ENCODE measurements around the gene MTMR10. TPM values are rescaled to one million over a fixed set of nuclear protein-coding genes. Genes with fewer than 3 reads are reported as not detected.

The MTMR10 gene
- total and polyA plus RNA-seq, 2 donors (not counting 1 experiment from before 2014, with no cell fraction given), result 17.3 to 44.6 TPM

DNA sequence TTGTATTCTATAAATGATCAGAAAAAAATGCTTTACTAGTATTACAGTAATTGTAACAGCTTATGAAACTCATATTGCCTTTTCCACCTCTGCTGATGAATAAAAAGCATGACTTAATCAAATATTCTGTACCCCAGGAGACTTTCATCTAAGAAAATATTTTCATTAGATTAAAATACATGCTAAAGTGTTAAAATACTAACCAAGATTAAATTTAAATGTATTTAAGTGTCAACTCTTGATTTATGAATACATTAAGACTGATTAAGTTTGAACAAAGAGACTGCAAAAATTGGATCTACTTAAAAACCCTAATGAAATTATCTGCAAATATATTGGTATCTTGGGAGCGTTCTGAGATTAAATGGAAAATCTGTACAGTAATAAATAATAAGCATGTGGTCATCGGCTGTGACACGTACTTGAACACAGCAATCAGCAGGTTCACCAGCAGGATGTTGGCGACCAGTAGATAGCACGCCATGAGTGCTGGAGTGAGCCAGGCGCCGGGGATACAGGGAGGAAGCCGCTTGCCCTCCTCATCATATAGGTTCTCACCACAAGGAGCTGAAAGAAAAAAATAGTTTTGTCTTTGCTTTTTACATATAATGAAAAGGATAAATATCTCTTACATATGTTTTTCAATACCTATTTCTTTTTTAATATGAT, 36.6 kb upstream of the MTMR10 start:
- H3K27me3 ChIP-seq (ENCODE audit: control insufficient read depth, insufficient read depth, low read length), result no peaks in the 10 kb centered on the region
- no peaks in the 10 kb centered on the region for H4K20me1 ChIP-seq (ENCODE audit: control insufficient read depth, extremely low read depth, insufficient read depth, low read length)
- H3K4me1 ChIP-seq (ENCODE audit: control insufficient read depth, extremely low read depth, insufficient read depth, low read length), result peaks cover 10% of the 10 kb centered on the region
- no peaks in the 10 kb centered on the region for H3K36me3 ChIP-seq (ENCODE audit: control insufficient read depth, insufficient read depth, low read length)
- no peaks in the 10 kb centered on the region for H3K9me3 ChIP-seq (ENCODE audit: control insufficient read depth, insufficient read depth, low read depth, low read length)
- no peak overlapping the region for H3K4me2 ChIP-seq (ENCODE audit: extremely low read depth, insufficient read depth, low read length)
- TF ChIP-seq EZH2 (IDR thresholded peaks at IDR 0.05; ENCODE audit: low read length, missing control alignments), result no peak
- TF ChIP-seq, protein P1, sequence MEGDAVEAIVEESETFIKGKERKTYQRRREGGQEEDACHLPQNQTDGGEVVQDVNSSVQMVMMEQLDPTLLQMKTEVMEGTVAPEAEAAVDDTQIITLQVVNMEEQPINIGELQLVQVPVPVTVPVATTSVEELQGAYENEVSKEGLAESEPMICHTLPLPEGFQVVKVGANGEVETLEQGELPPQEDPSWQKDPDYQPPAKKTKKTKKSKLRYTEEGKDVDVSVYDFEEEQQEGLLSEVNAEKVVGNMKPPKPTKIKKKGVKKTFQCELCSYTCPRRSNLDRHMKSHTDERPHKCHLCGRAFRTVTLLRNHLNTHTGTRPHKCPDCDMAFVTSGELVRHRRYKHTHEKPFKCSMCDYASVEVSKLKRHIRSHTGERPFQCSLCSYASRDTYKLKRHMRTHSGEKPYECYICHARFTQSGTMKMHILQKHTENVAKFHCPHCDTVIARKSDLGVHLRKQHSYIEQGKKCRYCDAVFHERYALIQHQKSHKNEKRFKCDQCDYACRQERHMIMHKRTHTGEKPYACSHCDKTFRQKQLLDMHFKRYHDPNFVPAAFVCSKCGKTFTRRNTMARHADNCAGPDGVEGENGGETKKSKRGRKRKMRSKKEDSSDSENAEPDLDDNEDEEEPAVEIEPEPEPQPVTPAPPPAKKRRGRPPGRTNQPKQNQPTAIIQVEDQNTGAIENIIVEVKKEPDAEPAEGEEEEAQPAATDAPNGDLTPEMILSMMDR (conservative IDR thresholded peaks at IDR 0.05 in 1 of 2, IDR thresholded peaks at IDR 0.05 in 1 of 2; ENCODE audit: low read depth in 1 of 2, low read length in 2 of 2), result no peak
- H3K9ac ChIP-seq (ENCODE audit: insufficient read depth, low read length), result no peak overlapping the region
- no peak for DNase-seq (ENCODE audit: low read depth in 2 of 2)
- H3K27ac ChIP-seq (ENCODE audit: insufficient read depth, low read length), result no peak overlapping the region
- H2AFZ ChIP-seq (ENCODE audit: low read length), result no peak overlapping the region
- no peak overlapping the region for H3K4me3 ChIP-seq (replicated peaks in 1 of 4; ENCODE audit: control extremely low read depth in 1 of 4, insufficient read depth in 1 of 4, low read depth in 3 of 4, low read length in 4 of 4)
- no peaks in the 10 kb centered on the region for H3K79me2 ChIP-seq (ENCODE audit: control insufficient read depth, insufficient read depth, low read length)

DNA sequence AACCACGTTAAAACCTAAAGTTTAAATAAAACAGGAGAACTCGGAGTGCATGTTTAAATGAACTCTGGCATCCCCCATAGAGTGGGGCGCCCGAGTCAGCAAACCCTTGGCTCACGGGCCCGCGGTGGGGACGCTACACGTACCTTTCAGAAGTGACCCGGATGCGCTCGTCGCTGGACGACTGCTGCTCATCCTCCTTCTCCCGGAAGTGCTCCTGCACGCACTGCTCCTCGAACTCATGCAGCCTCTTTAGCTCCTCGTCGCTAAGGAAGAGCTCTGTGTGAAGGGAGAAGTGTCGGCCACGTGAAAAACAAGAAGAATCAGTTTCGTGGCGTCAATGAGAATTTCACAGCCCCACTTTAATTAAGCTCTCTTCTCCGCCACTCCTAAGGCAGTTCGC, 34.6 kb upstream of the MTMR10 start:
- Histone ChIP-seq H3K4me3 (replicated peaks in 1 of 4; ENCODE audit: control extremely low read depth in 1 of 4, insufficient read depth in 1 of 4, low read depth in 3 of 4, low read length in 4 of 4) (no peak overlapping the region), H3K4me1 (ENCODE audit: control insufficient read depth, extremely low read depth, insufficient read depth, low read length) (peaks cover 6% of the 10 kb centered on the region), H3K9ac (ENCODE audit: insufficient read depth, low read length) (no peak overlapping the region), H3K79me2 (ENCODE audit: control insufficient read depth, insufficient read depth, low read length) (no peaks in the 10 kb centered on the region), H3K4me2 (ENCODE audit: extremely low read depth, insufficient read depth, low read length) (no peak overlapping the region), H3K27me3 (ENCODE audit: control insufficient read depth, insufficient read depth, low read length) (no peaks in the 10 kb centered on the region), H4K20me1 (ENCODE audit: control insufficient read depth, extremely low read depth, insufficient read depth, low read length) (no peaks in the 10 kb centered on the region), H2AFZ (ENCODE audit: low read length) (no peak overlapping the region), H3K9me3 (ENCODE audit: control insufficient read depth, insufficient read depth, low read depth, low read length) (no peaks in the 10 kb centered on the region), H3K27ac (ENCODE audit: insufficient read depth, low read length) (no peak overlapping the region), H3K36me3 (ENCODE audit: control insufficient read depth, insufficient read depth, low read length) (no peaks in the 10 kb centered on the region)
- TF ChIP-seq, protein P1 (conservative IDR thresholded peaks at IDR 0.05 in 1 of 2, IDR thresholded peaks at IDR 0.05 in 1 of 2; ENCODE audit: low read depth in 1 of 2, low read length in 2 of 2), result no peak
- TF ChIP-seq EZH2 (IDR thresholded peaks at IDR 0.05; ENCODE audit: low read length, missing control alignments), result no peak
- no peak for DNase-seq (ENCODE audit: low read depth in 2 of 2)

DNA sequence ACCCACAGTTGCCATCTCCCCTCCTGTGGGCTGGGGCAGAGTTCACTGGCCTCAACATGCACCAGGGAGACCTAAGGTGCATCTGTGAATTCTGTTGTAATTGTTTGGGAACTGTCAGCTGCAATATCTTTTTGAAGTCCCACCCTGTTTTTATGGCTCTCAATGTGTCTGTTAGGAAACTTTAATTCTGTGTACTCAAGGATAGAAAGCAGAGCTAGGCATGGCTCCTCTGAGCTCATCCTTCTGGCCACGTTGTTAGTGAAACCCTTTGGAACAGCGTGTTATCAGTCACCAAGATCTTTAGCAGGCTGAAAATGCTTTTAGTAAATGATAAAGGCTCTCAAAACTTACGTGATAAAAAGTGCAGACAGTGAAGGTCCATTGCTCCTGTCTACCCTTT, 33.6 kb upstream of the MTMR10 start:
- H4K20me1 ChIP-seq (ENCODE audit: control insufficient read depth, extremely low read depth, insufficient read depth, low read length), result no peaks in the 10 kb centered on the region
- H3K9me3 ChIP-seq (ENCODE audit: control insufficient read depth, insufficient read depth, low read depth, low read length), result no peaks in the 10 kb centered on the region
- H3K4me3 ChIP-seq (replicated peaks in 1 of 4; ENCODE audit: control extremely low read depth in 1 of 4, insufficient read depth in 1 of 4, low read depth in 3 of 4, low read length in 4 of 4), result no peak overlapping the region
- no peaks in the 10 kb centered on the region for H3K36me3 ChIP-seq (ENCODE audit: control insufficient read depth, insufficient read depth, low read length)
- no peak overlapping the region for H3K4me2 ChIP-seq (ENCODE audit: extremely low read depth, insufficient read depth, low read length)
- H3K4me1 ChIP-seq (ENCODE audit: control insufficient read depth, extremely low read depth, insufficient read depth, low read length), result peaks cover 6% of the 10 kb centered on the region
- H2AFZ ChIP-seq (ENCODE audit: low read length), result no peak overlapping the region
- no peak for TF ChIP-seq EZH2 (IDR thresholded peaks at IDR 0.05; ENCODE audit: low read length, missing control alignments)
- TF ChIP-seq, protein P1 (conservative IDR thresholded peaks at IDR 0.05 in 1 of 2, IDR thresholded peaks at IDR 0.05 in 1 of 2; ENCODE audit: low read depth in 1 of 2, low read length in 2 of 2), result no peak
- no peaks in the 10 kb centered on the region for H3K79me2 ChIP-seq (ENCODE audit: control insufficient read depth, insufficient read depth, low read length)
- no peak overlapping the region for H3K9ac ChIP-seq (ENCODE audit: insufficient read depth, low read length)
- DNase-seq (ENCODE audit: low read depth in 2 of 2), result peak in 1 of 2 donors; percentile 32
- no peak overlapping the region for H3K27ac ChIP-seq (ENCODE audit: insufficient read depth, low read length)
- H3K27me3 ChIP-seq (ENCODE audit: control insufficient read depth, insufficient read depth, low read length), result no peaks in the 10 kb centered on the region
